SU-DHL-6 (cell line): Measurements from ENCODE around the gene CACNA1C.

Source experiments
- H2AFZ ChIP-seq: fragments of 200-600 bp; sonication (generic); 2 replicates; pipeline ENCODE4 v1.6.1; 2014; ENCODE audit warnings: low read depth, mild to moderate bottlenecking, moderate library complexity, mixed read lengths, antibody characterized with exemption, low read length; ENCODE audit not compliant: severe bottlenecking
- H3F3A ChIP-seq: fragments of 200-600 bp; shearing (Covaris generic); 2 replicates; pipeline ENCODE4 v1.6.0; 2016; ENCODE audit warnings: antibody characterized with exemption, mild to moderate bottlenecking; ENCODE audit not compliant: insufficient read depth
- H3K27ac ChIP-seq: fragments of 200-600 bp; sonication (generic); 2 replicates; pipeline ENCODE4 v1.5.1; 2016; ENCODE audit warnings: low read depth, mild to moderate bottlenecking, low read length, moderate library complexity, mixed read lengths
- H3K27me3 ChIP-seq: fragments of 200-600 bp; sonication (generic), shearing (Covaris generic); 2 replicates; pipeline ENCODE4 v1.6.0; 2014; ENCODE audit warnings: mild to moderate bottlenecking, low read length
- H3K36me3 ChIP-seq: fragments of 200-600 bp; sonication (generic); 2 replicates; pipeline ENCODE4 v1.6.1; 2014; ENCODE audit warnings: mild to moderate bottlenecking, low read length, mixed read lengths
- H3K4me2 ChIP-seq: fragments of 300-600, 200-600 bp; shearing (Covaris generic), sonication (generic); 2 replicates; pipeline ENCODE4 v1.6.0; 2014; ENCODE audit warnings: low read length, low read depth, mild to moderate bottlenecking; ENCODE audit not compliant: poor library complexity, severe bottlenecking
- H3K4me3 ChIP-seq: fragments of 200-600 bp; sonication (generic); 2 replicates; pipeline ENCODE4 v1.5.1; 2014; ENCODE audit warnings: antibody characterized with exemption, low read length, mild to moderate bottlenecking, mixed read lengths; ENCODE audit not compliant: insufficient read depth, poor library complexity, severe bottlenecking
- H3K79me2 ChIP-seq: fragments of 200-600 bp; sonication (generic); 2 replicates; pipeline ENCODE4 v1.6.1; 2014; ENCODE audit warnings: mild to moderate bottlenecking, low read length, moderate library complexity; ENCODE audit not compliant: insufficient read depth
- H3K9ac ChIP-seq: fragments of 200-600 bp; sonication (generic); 2 replicates; pipeline ENCODE4 v1.7.0; 2014; ENCODE audit warnings: mild to moderate bottlenecking, low read length
- H3K9me2 ChIP-seq: fragments of 200-600 bp; sonication (generic); replicated peaks from 2 replicates; pipeline ENCODE4 v1.6.1; 2014; ENCODE audit warnings: low read length; ENCODE audit not compliant: insufficient read depth
- H3K9me3 ChIP-seq: fragments of 200-600 bp; sonication (generic); 2 replicates; pipeline ENCODE4 v1.6.1; 2014; ENCODE audit warnings: low read length, mixed read lengths; ENCODE audit not compliant: insufficient read depth
- H4K20me1 ChIP-seq: fragments of 200-600 bp; sonication (generic); 2 replicates; pipeline ENCODE4 v1.6.1; 2014; ENCODE audit warnings: low read depth, mild to moderate bottlenecking, antibody characterized with exemption, low read length, moderate library complexity, mixed read lengths
- EZH2phosphoT487 ChIP-seq: fragments of 200-600 bp; sonication (generic), shearing (Covaris generic); conservative IDR thresholded peaks from 2 replicates; pipeline ENCODE4 v1.6.1; 2018; ENCODE audit warnings: mild to moderate bottlenecking, antibody characterized with exemption, low read length, moderate library complexity, mixed read lengths
- TF ChIP-seq, protein P1 (sequence below): fragments of 200-600 bp; sonication (generic); IDR thresholded peaks from one replicate; pipeline ENCODE4 v1.5.1; 2017; ENCODE audit warnings: antibody characterized with exemption, mild to moderate bottlenecking, low read length, moderate library complexity; ENCODE audit not compliant: insufficient read depth, poor library complexity, severe bottlenecking

Gene CACNA1C

GRCh38 chr12:2347844-2348481 lies 295.2 kb downstream of the CACNA1C start:
- Histone ChIP-seq H3K9ac (no peak overlapping the region), H3F3A (no peaks in the 10 kb centered on the region), H3K4me3 (no peak overlapping the region), H3K36me3 (no peaks in the 10 kb centered on the region), H3K27me3 (no peaks in the 10 kb centered on the region), H3K9me2 (no peaks in the 10 kb centered on the region), H3K4me2 (no peak overlapping the region), H2AFZ (no peak overlapping the region), H3K79me2 (no peaks in the 10 kb centered on the region), H3K9me3 (no peaks in the 10 kb centered on the region), H3K27ac (no peak overlapping the region), H4K20me1 (no peaks in the 10 kb centered on the region)
- TF ChIP-seq, protein P1, sequence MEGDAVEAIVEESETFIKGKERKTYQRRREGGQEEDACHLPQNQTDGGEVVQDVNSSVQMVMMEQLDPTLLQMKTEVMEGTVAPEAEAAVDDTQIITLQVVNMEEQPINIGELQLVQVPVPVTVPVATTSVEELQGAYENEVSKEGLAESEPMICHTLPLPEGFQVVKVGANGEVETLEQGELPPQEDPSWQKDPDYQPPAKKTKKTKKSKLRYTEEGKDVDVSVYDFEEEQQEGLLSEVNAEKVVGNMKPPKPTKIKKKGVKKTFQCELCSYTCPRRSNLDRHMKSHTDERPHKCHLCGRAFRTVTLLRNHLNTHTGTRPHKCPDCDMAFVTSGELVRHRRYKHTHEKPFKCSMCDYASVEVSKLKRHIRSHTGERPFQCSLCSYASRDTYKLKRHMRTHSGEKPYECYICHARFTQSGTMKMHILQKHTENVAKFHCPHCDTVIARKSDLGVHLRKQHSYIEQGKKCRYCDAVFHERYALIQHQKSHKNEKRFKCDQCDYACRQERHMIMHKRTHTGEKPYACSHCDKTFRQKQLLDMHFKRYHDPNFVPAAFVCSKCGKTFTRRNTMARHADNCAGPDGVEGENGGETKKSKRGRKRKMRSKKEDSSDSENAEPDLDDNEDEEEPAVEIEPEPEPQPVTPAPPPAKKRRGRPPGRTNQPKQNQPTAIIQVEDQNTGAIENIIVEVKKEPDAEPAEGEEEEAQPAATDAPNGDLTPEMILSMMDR: no peak
- TF ChIP-seq EZH2phosphoT487: no peak

DNA sequence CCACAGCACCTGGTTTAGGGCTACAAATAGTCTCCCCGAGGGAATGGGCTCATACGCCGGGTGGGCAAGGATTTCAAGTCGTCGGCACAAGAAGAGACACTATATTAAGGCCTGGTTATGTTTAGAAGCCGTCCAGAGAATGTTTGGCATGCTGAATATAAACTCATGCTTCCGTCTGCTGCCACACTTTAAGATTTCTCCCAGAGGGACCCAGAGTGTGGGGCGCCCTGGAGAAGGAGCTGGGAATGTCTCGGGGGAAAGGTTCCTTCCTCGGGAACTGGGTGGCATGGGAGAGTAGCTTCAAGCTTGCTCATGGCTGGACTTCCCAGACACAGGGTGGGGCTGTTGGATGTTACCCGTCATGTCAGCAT lies 295.7 kb downstream of the CACNA1C start:
- no peaks in the 10 kb centered on the region for H3K36me3 ChIP-seq
- no peaks in the 10 kb centered on the region for H3K9me3 ChIP-seq
- no peaks in the 10 kb centered on the region for H3K27me3 ChIP-seq
- no peak overlapping the region for H3K27ac ChIP-seq
- H3K79me2 ChIP-seq: no peaks in the 10 kb centered on the region
- H3K4me2 ChIP-seq: no peak overlapping the region
- TF ChIP-seq, protein P1: no peak
- no peak for TF ChIP-seq EZH2phosphoT487
- H4K20me1 ChIP-seq: no peaks in the 10 kb centered on the region
- no peak overlapping the region for H3K4me3 ChIP-seq
- H3K9ac ChIP-seq: no peak overlapping the region
- H3F3A ChIP-seq: no peaks in the 10 kb centered on the region
- no peak overlapping the region for H2AFZ ChIP-seq
- H3K9me2 ChIP-seq: no peaks in the 10 kb centered on the region

DNA sequence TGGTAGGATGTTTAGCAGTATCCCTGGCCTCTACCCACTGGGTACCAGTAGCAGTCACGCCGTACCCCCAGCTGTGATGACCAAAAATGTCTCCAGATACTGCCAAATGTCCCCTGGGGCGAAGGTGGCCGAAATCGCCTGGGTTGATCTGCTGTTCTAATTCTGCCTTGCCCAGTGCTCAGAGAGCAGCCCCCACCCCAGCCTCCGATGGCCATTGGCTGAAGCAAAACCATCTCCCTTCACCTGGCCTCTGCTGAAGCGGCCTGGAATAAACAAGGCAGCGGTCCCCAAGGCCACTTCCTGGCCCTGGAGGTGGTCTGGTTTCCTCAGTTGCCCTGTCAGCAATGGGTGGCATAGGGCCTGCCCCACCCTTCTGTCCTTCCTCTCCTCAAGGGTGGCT lies 298.4 kb downstream of the CACNA1C start:
- Histone ChIP-seq H3K27me3 (no peaks in the 10 kb centered on the region), H3K9ac (no peak overlapping the region), H3F3A (no peaks in the 10 kb centered on the region), H3K9me3 (no peaks in the 10 kb centered on the region), H3K36me3 (no peaks in the 10 kb centered on the region), H3K4me2 (no peak overlapping the region), H3K27ac (no peak overlapping the region), H3K9me2 (no peaks in the 10 kb centered on the region), H2AFZ (no peak overlapping the region), H3K79me2 (no peaks in the 10 kb centered on the region), H3K4me3 (no peak overlapping the region), H4K20me1 (no peaks in the 10 kb centered on the region)
- TF ChIP-seq, protein P1: no peak
- TF ChIP-seq EZH2phosphoT487: no peak
